D721Med (cell line): ENCODE results near the gene C1orf185.
"Not testable (repeated sequence)": the region's sequence is repeated elsewhere in the genome, so short reads cannot be mapped to it uniquely, and the experiment has no call there.

Experiments used
- DNase-seq: peaks from one replicate; pipeline ENCODE4 v3.0.0; 2011; ENCODE audit warnings: low spot score; ENCODE audit not compliant: insufficient read length
- FAIRE-seq: peaks from 2 replicates; lab custom pipeline; 2011; peaks lifted over from hg19 to GRCh38; lab: Jason Lieb, UNC
- CTCF ChIP-seq: IDR thresholded peaks from 2 replicates; pipeline ENCODE4 v1.5.1; 2012; ENCODE audit warnings: mild to moderate bottlenecking, control low read depth; ENCODE audit not compliant: insufficient read depth; ENCODE audit errors: missing control alignments

Gene C1orf185

GRCh38 chr1:51097171-51097570 lies 4.9 kb upstream of the C1orf185 start:
- TF ChIP-seq CTCF: no peak
- DNase-seq (no peak), FAIRE-seq (no peak)

GRCh38 chr1:51100264-51100880 lies 1.7 kb upstream of the C1orf185 start:
- DNase-seq (no peak), FAIRE-seq (no peak)
- no peak for TF ChIP-seq CTCF

GRCh38 chr1:51114137-51114536 lies 12.1 kb downstream of the C1orf185 start:
- TF ChIP-seq CTCF: no peak
- DNase-seq (no peak), FAIRE-seq (no peak)

GRCh38 chr1:51115714-51116404 lies 13.8 kb downstream of the C1orf185 start:
- FAIRE-seq (no peak), DNase-seq (no peak)
- TF ChIP-seq CTCF: no peak

- FAIRE-seq (no peak), DNase-seq (no peak)
- no peak for TF ChIP-seq CTCF
Measured at GRCh38 chr1:51119331-51119730, 17.3 kb downstream of the C1orf185 start.

GRCh38 chr1:51120629-51121028 lies 18.6 kb downstream of the C1orf185 start:
- DNase-seq (no peak), FAIRE-seq (no peak)
- TF ChIP-seq CTCF: no peak

- not testable (repeated sequence) for DNase-seq, FAIRE-seq
Measured at GRCh38 chr1:51127152-51127551, 25.1 kb downstream of the C1orf185 start.
